ENCODE results near the gene STK4.

DNA sequence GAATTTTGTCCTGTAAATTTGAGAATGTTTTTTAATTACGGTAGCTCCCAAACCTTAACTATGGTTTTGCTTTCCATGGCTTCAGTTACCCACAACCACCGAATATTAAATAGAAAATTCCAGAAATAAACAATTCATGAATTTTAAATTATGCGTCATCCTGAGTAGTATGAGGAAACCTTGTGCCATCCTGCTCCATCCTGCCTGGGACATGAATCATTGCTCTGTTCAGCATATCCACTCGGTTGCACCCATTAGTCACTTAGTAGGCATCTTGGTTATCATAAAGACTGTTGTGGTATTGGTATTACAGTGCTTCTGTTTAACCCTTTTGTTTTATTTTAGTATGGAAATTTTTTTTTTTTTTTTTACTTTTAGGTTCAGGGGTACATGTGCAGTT is 94.9 kb downstream of the STK4 start:
- TF ChIP-seq CTCF (IDR thresholded peaks at IDR 0.05; ENCODE audit: poor library complexity, severe bottlenecking) (no peak), SMC3 (conservative IDR thresholded peaks at IDR 0.05; ENCODE audit: poor library complexity) (no peak), EZH2 (IDR thresholded peaks at IDR 0.05; ENCODE audit: borderline replicate concordance, insufficient read depth, low read length, poor library complexity, severe bottlenecking) (no peak), EP300 (conservative IDR thresholded peaks at IDR 0.05; ENCODE audit: poor library complexity, severe bottlenecking) (no peak), POLR2AphosphoS5 (IDR thresholded peaks at IDR 0.05) (no peak), REST (IDR thresholded peaks at IDR 0.05; ENCODE audit: borderline replicate concordance) (no peak), RAD21 (conservative IDR thresholded peaks at IDR 0.05) (no peak), MXI1 (conservative IDR thresholded peaks at IDR 0.05; ENCODE audit: poor library complexity, severe bottlenecking) (no peak)
